NCI-H2107 treated with DMSO at 0.1 percent for 48 hours (cell line): ENCODE results near the gene SLC25A29.
"Not testable (repeated sequence)": the region's sequence is repeated elsewhere in the genome, so short reads cannot be mapped to it uniquely, and the experiment has no call there.

Experiments
- DNase-seq: peaks from one replicate; lab custom pipeline; 2025; ENCODE audit not compliant: unreplicated experiment; lab: John Stamatoyannopoulos, UW

The SLC25A29 gene

GRCh38 chr14:100306101-100306997, at the start of gene SLC25A29:
Gene SLC25A29, minus strand, starts transcription at chr14:100306444. Its CDS starts 212 bp downstream, at chr14:100306232.
- DNase-seq, result peak; percentile 85

- no peak for DNase-seq
Measured at GRCh38 chr14:100350986-100351385, 44.7 kb upstream of the SLC25A29 start.

- no peak for DNase-seq
Measured at GRCh38 chr14:100350276-100350926, 44.2 kb upstream of the SLC25A29 start.

GRCh38 chr14:100348784-100349685, 42.8 kb upstream of the SLC25A29 start:
- peak; percentile 88 for DNase-seq

GRCh38 chr14:100348253-100348729, 42.0 kb upstream of the SLC25A29 start:
- peak; percentile 48 for DNase-seq

- no peak for DNase-seq
Measured at GRCh38 chr14:100346306-100347091, 40.3 kb upstream of the SLC25A29 start.

GRCh38 chr14:100345711-100346110, 39.5 kb upstream of the SLC25A29 start:
- DNase-seq, result no peak

- not testable (repeated sequence) for DNase-seq
Measured at GRCh38 chr14:100344657-100345056, 38.4 kb upstream of the SLC25A29 start.

GRCh38 chr14:100342826-100343225, 36.6 kb upstream of the SLC25A29 start:
- DNase-seq, result not testable (repeated sequence)

- no peak for DNase-seq
Measured at GRCh38 chr14:100342195-100342594, 36.0 kb upstream of the SLC25A29 start.

- DNase-seq, result no peak
Measured at GRCh38 chr14:100341301-100342031, 35.2 kb upstream of the SLC25A29 start.

- no peak for DNase-seq
Measured at GRCh38 chr14:100340423-100340813, 34.2 kb upstream of the SLC25A29 start.

- DNase-seq, result no peak
Measured at GRCh38 chr14:100339766-100340422, 33.6 kb upstream of the SLC25A29 start.

- no peak for DNase-seq
Measured at GRCh38 chr14:100336618-100337530, 30.6 kb upstream of the SLC25A29 start.

- no peak for DNase-seq
Measured at GRCh38 chr14:100334904-100335303, 28.7 kb upstream of the SLC25A29 start.

- no peak for DNase-seq
Measured at GRCh38 chr14:100333827-100334226, 27.6 kb upstream of the SLC25A29 start.

GRCh38 chr14:100333311-100333710, 27.1 kb upstream of the SLC25A29 start:
- DNase-seq, result no peak

- peak; percentile 81 for DNase-seq
Measured at GRCh38 chr14:100332797-100333196, 26.6 kb upstream of the SLC25A29 start.
